HG03045 (cell line): Measurements from ENCODE around the gene SIGLEC8.

ENCODE experiments used
- ATAC-seq: cut with Tn5 transposase; IDR thresholded peaks from one replicate; pipeline ENCODE4 v1.9.1; 2021; ENCODE audit warnings: mild to moderate bottlenecking, moderate library complexity; ENCODE audit not compliant: unreplicated experiment

SIGLEC8 gene

GRCh38 chr19:51407511-51408131, 50.6 kb downstream of the SIGLEC8 start:
- ATAC-seq, result no peak

GRCh38 chr19:51402117-51402516, 56.1 kb downstream of the SIGLEC8 start:
- no peak for ATAC-seq
